Measurements from ENCODE around the gene HEATR5B.
A peak's percentile ranks its signal among the peaks of the same experiment; 100 is the strongest.

HEATR5B gene

DNA sequence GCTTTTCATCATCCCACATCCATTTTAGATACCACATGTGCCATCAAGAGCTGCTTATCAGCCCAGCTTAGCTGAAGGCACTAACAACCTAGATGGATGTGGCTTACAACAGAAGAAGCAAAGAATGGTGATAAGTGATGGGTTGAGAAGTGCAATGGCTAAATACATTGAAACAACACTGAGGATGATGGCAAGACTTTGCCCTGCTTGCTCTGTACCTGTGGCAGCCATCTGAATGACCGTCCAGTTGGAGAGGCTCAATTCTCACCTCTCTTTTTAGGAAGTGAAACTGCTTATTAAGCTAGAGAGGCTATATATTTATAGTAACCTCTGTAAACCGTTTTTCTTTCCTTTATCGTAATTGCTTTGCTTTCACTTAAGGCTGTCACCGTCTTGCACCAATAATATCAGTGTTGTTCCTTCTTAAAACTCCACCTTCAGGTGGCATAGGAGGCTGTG, 5.9 kb upstream of the HEATR5B start:
- H3K27me3 Mint-ChIP-seq, result no peaks in the 10 kb centered on the region
- H3K36me3 Mint-ChIP-seq, result peaks cover 9% of the 10 kb centered on the region
- peaks cover 4% of the 10 kb centered on the region for H3K4me1 Mint-ChIP-seq
- no peak overlapping the region for H3K4me3 Mint-ChIP-seq
- no peaks in the 10 kb centered on the region for H3K9me3 Mint-ChIP-seq
- H3K27ac Mint-ChIP-seq, result no peak overlapping the region

DNA sequence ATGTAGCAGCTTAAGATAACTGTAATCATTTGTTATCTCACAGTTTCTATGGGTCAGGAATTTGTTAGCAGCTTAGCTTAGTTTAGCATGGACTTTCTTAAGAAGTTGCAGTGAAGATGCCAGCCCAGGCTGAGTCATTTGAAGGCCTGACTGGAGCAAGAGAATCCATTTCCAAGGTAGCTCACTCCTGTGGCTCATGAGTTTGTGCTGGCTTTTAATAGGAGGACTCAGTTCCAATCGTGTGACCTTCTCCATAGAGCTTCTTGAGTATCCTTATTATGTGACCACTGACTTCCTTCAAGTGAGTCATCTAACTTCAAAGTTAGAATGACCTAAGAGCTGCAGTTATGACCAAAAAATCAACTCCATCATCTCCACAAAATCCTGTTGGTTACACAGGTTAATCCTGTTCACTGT, 1.6 kb upstream of the HEATR5B start:
- Mint-ChIP-seq H3K4me1 (peaks cover 4% of the 10 kb centered on the region), H3K4me3 (no peak overlapping the region), H3K9me3 (no peaks in the 10 kb centered on the region), H3K27ac (no peak overlapping the region), H3K27me3 (no peaks in the 10 kb centered on the region), H3K36me3 (peaks cover 9% of the 10 kb centered on the region)

DNA sequence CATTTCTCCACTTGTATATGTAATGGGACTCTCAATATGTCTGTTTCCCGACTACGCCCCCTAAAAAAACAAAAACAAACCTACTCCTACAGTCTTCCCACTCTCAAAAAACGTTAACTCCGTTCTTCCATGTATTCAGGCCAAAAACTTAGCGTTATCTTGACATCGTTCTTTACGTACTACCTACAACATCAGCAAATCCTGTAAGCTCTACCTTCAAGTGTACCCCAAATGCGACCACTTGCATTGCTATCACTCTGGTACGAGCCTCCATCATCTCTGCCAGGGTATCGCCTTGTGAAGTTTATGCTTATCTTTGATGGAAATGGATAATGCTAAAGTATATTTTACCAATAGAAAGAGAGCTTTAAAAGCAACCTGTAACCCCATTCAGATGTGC, 625 bp upstream of the HEATR5B start:
- H3K27me3 Mint-ChIP-seq, result no peaks in the 10 kb centered on the region
- no peak overlapping the region for H3K27ac Mint-ChIP-seq
- H3K9me3 Mint-ChIP-seq, result no peaks in the 10 kb centered on the region
- no peak overlapping the region for H3K4me3 Mint-ChIP-seq
- H3K36me3 Mint-ChIP-seq, result peaks cover 11% of the 10 kb centered on the region
- H3K4me1 Mint-ChIP-seq, result peaks cover 4% of the 10 kb centered on the region

DNA sequence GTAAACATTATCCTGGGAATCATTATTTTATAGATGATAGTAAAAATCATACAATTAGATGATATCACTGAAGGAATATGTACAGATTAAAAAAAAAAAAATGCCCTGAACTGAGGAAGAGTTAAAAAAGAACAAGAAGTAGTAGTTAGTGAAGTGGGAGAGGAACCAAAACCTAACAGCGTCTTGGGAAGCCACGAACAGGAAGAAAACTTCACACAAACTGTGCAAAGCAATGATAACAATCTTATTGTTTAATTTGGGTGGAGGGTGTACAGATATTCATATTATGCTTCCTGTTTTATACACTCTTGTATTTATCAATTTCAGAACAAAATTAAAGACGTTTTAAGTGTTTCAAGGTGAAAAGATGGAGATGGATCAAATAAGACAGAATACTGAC, 3.5 kb downstream of the HEATR5B start:
- no peaks in the 10 kb centered on the region for H3K27me3 Mint-ChIP-seq
- peaks cover 29% of the 10 kb centered on the region for H3K4me1 Mint-ChIP-seq
- peaks cover 16% of the 10 kb centered on the region for H3K36me3 Mint-ChIP-seq
- no peaks in the 10 kb centered on the region for H3K9me3 Mint-ChIP-seq
- H3K27ac Mint-ChIP-seq, result peak overlapping the region; percentile 83
- H3K4me3 Mint-ChIP-seq, result peak overlapping the region; percentile 80

DNA sequence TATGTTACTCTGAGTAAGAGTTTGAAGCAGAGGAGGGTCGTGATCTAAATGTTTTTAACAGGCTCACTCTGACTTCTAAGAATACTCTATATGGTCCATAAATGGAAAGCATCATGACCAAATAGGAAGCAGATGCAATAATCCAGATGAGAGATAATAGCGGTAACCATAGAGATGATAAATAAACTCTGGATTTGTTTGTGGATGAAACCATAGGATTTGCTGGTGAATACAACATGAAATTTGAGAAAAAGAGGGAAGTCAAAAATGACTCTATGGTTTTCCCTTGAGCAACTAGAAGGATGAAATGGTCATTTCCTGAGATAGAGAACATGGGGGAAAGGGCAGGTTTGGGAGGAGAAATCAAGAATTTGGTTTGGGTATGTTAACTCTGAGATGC, 3.9 kb downstream of the HEATR5B start:
- Mint-ChIP-seq H3K4me3 (peak overlapping the region; percentile 80), H3K9me3 (no peaks in the 10 kb centered on the region), H3K27ac (peak overlapping the region; percentile 83), H3K4me1 (peaks cover 29% of the 10 kb centered on the region), H3K27me3 (no peaks in the 10 kb centered on the region), H3K36me3 (peaks cover 16% of the 10 kb centered on the region)

GRCh38 chr2:37070931-37071330, 13.2 kb downstream of the HEATR5B start:
- peaks cover 29% of the 10 kb centered on the region for H3K4me1 Mint-ChIP-seq
- H3K27ac Mint-ChIP-seq, result no peak overlapping the region
- peaks cover 24% of the 10 kb centered on the region for H3K36me3 Mint-ChIP-seq

DNA sequence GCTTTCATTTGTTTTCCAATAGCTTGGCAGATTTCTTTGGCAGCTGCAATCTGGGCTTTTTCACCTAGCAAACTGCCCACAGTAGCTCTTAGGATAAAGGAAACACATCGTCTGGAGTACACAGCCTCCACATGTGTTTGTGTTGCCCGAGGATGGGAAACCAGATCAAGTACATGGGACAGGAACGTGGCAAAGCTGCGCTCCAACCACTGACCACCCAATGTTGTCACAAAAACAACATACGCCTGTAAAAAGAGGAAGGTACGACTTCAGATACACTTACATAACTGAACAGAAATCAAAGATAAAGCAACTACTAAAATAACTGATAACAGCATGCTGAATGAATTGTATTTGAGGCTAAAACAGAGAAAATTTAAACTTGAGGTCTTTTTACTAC, 15.5 kb downstream of the HEATR5B start:
- H3K9me3 Mint-ChIP-seq, result no peaks in the 10 kb centered on the region
- H3K27me3 Mint-ChIP-seq, result no peaks in the 10 kb centered on the region
- peaks cover 14% of the 10 kb centered on the region for H3K36me3 Mint-ChIP-seq
- peaks cover 17% of the 10 kb centered on the region for H3K4me1 Mint-ChIP-seq
- no peak overlapping the region for H3K4me3 Mint-ChIP-seq
- H3K27ac Mint-ChIP-seq, result peak overlapping the region; percentile 35

More at GRCh38 chr2:37070931-37071330, 13.2 kb downstream of the HEATR5B start:
- H3K4me3 Mint-ChIP-seq, result no peak overlapping the region
- H3K27me3 Mint-ChIP-seq, result no peaks in the 10 kb centered on the region
- H3K9me3 Mint-ChIP-seq, result no peaks in the 10 kb centered on the region

DNA sequence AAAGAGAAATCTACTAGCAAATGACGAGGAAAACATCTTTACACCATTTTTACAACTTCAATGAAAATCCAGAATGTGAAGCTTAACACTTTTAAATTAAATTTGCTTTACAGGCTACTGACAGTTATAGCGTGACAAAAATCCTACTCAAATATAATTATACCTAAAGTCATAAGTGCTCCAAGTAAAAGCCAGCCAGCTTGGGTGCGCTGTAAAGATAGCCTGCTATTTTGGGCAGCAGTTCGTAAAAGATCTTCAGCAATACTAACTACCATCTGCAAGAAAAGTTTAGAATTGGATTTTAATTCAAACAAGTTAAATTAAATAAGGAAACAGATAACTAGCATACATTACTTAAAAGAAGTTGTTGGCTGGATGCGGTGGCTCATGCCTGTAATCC, 22.4 kb downstream of the HEATR5B start:
- Mint-ChIP-seq H3K4me1 (no peaks in the 10 kb centered on the region), H3K9me3 (no peaks in the 10 kb centered on the region), H3K36me3 (peaks cover 15% of the 10 kb centered on the region), H3K27ac (no peak overlapping the region), H3K4me3 (no peak overlapping the region), H3K27me3 (no peaks in the 10 kb centered on the region)

GRCh38 chr2:37061013-37061711, 23.0 kb downstream of the HEATR5B start:
- Mint-ChIP-seq H3K9me3 (no peaks in the 10 kb centered on the region), H3K27me3 (no peaks in the 10 kb centered on the region), H3K4me3 (no peak overlapping the region), H3K4me1 (no peaks in the 10 kb centered on the region), H3K36me3 (peaks cover 18% of the 10 kb centered on the region), H3K27ac (no peak overlapping the region)

- H3K4me3 Mint-ChIP-seq, result no peak overlapping the region
- no peaks in the 10 kb centered on the region for H3K9me3 Mint-ChIP-seq
- no peak overlapping the region for H3K27ac Mint-ChIP-seq
- no peaks in the 10 kb centered on the region for H3K27me3 Mint-ChIP-seq
- no peaks in the 10 kb centered on the region for H3K4me1 Mint-ChIP-seq
- H3K36me3 Mint-ChIP-seq, result peaks cover 18% of the 10 kb centered on the region
Observed at GRCh38 chr2:37060446-37060845, 23.7 kb downstream of the HEATR5B start.

DNA sequence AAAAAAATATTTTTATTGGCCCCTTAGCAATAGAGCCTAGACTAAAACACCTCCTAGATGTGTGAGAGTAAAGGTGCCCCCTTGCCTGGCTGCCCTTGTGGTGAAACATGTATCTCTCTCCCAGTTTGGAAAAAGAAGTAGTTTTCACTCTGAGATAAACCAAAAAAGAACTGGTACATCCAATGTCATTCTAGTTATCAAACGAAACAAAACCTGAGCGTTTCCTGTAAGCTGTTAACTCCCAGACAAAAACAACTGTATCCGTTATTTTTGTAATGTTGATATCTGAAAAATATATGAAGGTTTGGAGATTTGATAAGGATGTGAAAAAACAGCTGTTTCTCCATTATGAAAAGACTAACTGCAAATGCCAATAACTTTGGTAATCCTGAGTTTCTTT, 24.3 kb downstream of the HEATR5B start:
- Mint-ChIP-seq H3K4me3 (no peak overlapping the region), H3K9me3 (no peaks in the 10 kb centered on the region), H3K36me3 (peaks cover 18% of the 10 kb centered on the region), H3K27me3 (no peaks in the 10 kb centered on the region), H3K4me1 (no peaks in the 10 kb centered on the region), H3K27ac (no peak overlapping the region)

- peaks cover 23% of the 10 kb centered on the region for H3K36me3 Mint-ChIP-seq
- no peak overlapping the region for H3K4me3 Mint-ChIP-seq
- H3K9me3 Mint-ChIP-seq, result no peaks in the 10 kb centered on the region
- H3K27me3 Mint-ChIP-seq, result no peaks in the 10 kb centered on the region
- no peak overlapping the region for H3K27ac Mint-ChIP-seq
- no peaks in the 10 kb centered on the region for H3K4me1 Mint-ChIP-seq
Observed at GRCh38 chr2:37052600-37053332, 31.4 kb downstream of the HEATR5B start.

GRCh38 chr2:37039580-37039979, 44.6 kb downstream of the HEATR5B start:
- no peaks in the 10 kb centered on the region for H3K27me3 Mint-ChIP-seq
- H3K4me3 Mint-ChIP-seq, result no peak overlapping the region
- H3K36me3 Mint-ChIP-seq, result peaks cover 5% of the 10 kb centered on the region
- H3K27ac Mint-ChIP-seq, result no peak overlapping the region
- no peaks in the 10 kb centered on the region for H3K4me1 Mint-ChIP-seq
- no peaks in the 10 kb centered on the region for H3K9me3 Mint-ChIP-seq

DNA sequence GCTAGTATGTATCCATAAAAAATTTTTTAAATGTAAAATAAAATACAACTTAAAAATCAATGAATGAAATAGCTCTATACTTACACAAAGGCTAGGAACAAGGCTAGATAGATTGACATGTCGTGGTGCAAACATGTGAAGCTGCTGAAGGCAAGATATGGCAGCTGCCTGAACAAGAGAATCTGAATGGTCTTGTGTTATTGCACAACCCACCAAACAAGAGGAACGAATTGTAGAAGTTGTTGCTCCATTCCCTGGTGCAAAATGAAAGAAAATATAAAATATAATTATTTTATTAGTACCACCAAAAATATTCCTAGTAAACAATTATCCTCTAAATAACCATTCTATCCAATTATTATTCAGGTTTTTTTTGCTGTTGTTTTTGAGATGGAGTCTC, 46.4 kb downstream of the HEATR5B start:
- Mint-ChIP-seq H3K27me3 (no peaks in the 10 kb centered on the region), H3K36me3 (peaks cover 3% of the 10 kb centered on the region), H3K4me1 (no peaks in the 10 kb centered on the region), H3K4me3 (no peak overlapping the region), H3K27ac (no peak overlapping the region), H3K9me3 (no peaks in the 10 kb centered on the region)

DNA sequence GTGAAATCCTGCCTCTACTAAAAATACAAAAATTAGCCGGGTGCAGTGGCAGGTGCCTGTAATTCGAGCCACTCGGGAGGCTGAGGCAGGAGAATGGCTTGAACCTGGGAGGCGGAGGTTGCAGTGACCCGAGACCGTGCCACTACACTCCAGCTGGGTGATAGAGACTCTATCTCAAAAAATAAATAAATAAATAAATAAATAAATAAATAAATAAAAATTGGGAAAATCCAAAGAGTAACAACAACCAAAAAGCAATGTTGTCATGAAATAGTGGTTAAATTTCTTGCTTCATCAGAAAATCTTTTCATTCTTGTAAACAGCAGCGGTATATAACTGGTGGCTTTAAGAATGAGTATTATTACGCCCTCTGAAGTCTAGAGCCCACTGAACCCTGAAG, 54.4 kb downstream of the HEATR5B start:
- H3K27ac Mint-ChIP-seq, result no peak overlapping the region
- peaks cover 15% of the 10 kb centered on the region for H3K36me3 Mint-ChIP-seq
- no peaks in the 10 kb centered on the region for H3K27me3 Mint-ChIP-seq
- no peaks in the 10 kb centered on the region for H3K9me3 Mint-ChIP-seq
- no peaks in the 10 kb centered on the region for H3K4me1 Mint-ChIP-seq
- no peak overlapping the region for H3K4me3 Mint-ChIP-seq

DNA sequence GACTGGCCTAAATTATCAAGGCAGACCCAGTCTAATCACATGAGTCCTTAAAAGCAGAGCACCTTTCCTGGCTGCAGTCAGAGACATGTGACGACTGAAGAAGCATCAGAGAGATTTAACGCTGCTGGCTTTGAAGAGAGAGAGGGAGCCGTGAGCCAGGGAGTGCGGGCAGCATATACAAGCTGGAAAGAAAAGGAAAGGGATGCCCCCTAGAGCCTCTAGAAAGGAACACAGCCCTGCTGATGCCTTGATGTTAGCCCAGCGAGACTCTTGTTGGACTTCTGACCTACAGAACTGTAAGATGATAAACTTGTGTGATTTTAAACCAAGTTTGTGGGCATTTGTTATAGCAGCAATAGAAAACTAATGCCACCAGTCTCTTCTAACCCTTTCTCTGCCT, 58.1 kb downstream of the HEATR5B start:
- Mint-ChIP-seq H3K4me3 (no peak overlapping the region), H3K27me3 (no peaks in the 10 kb centered on the region), H3K9me3 (no peaks in the 10 kb centered on the region), H3K27ac (no peak overlapping the region), H3K36me3 (peaks cover 20% of the 10 kb centered on the region), H3K4me1 (no peaks in the 10 kb centered on the region)
